Astrocyte (in vitro differentiated cells and primary cell): ENCODE data around the gene SPATA31C1. TPM values are rescaled to one million over a fixed set of nuclear protein-coding genes. Genes with fewer than 3 reads are reported as not detected.

Source experiments
- DNase-seq: peaks from one replicate; pipeline ENCODE4 v3.0.0-alpha.2; 2010; ENCODE audit warnings: low read depth
- FAIRE-seq: peaks from 2 replicates; lab custom pipeline; 2011; peaks lifted over from hg19 to GRCh38; lab: Jason Lieb, UNC
- H2AFZ ChIP-seq: 2 replicates; pipeline ENCODE4 v1.6.0; 2012; ENCODE audit warnings: low read depth, low read length, inconsistent platforms
- H3K27ac ChIP-seq: 2 replicates; pipeline ENCODE4 v1.5.1; 2011; ENCODE audit warnings: low read depth, low read length, inconsistent platforms
- H3K27me3 ChIP-seq: 2 replicates; pipeline ENCODE4 v1.6.0; 2011; ENCODE audit warnings: low read length, inconsistent platforms; ENCODE audit not compliant: insufficient read depth
- H3K36me3 ChIP-seq: 2 replicates; pipeline ENCODE4 v1.5.1; 2011; ENCODE audit warnings: low read length, inconsistent platforms; ENCODE audit not compliant: insufficient read depth
- H3K4me1 ChIP-seq: 2 replicates; pipeline ENCODE4 v1.5.1; 2011; ENCODE audit warnings: low read length, inconsistent platforms; ENCODE audit not compliant: insufficient read depth
- H3K4me2 ChIP-seq: 2 replicates; pipeline ENCODE4 v1.6.0; 2012; ENCODE audit warnings: low read length, inconsistent platforms
- H3K4me3 ChIP-seq: 2 replicates; pipeline ENCODE4 v1.5.1; 2011; ENCODE audit warnings: low read depth, mild to moderate bottlenecking, low read length, inconsistent platforms; ENCODE audit not compliant: insufficient read depth
- H3K79me2 ChIP-seq: 2 replicates; pipeline ENCODE4 v1.6.0; 2012; ENCODE audit warnings: mild to moderate bottlenecking, low read length, inconsistent platforms; ENCODE audit not compliant: insufficient read depth
- H3K9ac ChIP-seq: 2 replicates; pipeline ENCODE4 v1.6.0; 2012; ENCODE audit warnings: mild to moderate bottlenecking, low read length, inconsistent platforms
- H3K9me3 ChIP-seq: 2 replicates; pipeline ENCODE4 v1.5.1; 2012; ENCODE audit warnings: low read depth, mild to moderate bottlenecking, low read length, inconsistent platforms; ENCODE audit not compliant: insufficient read depth
- H4K20me1 ChIP-seq: 2 replicates; pipeline ENCODE4 v1.6.0; 2012; ENCODE audit warnings: low read length, inconsistent platforms; ENCODE audit not compliant: insufficient read depth
- H3K27ac Mint-ChIP-seq: one replicate; pipeline ENCODE4 v1.8.0; 2021; ENCODE audit warnings: mild to moderate bottlenecking, mixed read lengths; ENCODE audit not compliant: unreplicated experiment
- H3K27me3 Mint-ChIP-seq: one replicate; pipeline ENCODE4 v1.8.0; 2021; ENCODE audit warnings: low read depth, mixed read lengths; ENCODE audit not compliant: unreplicated experiment
- H3K36me3 Mint-ChIP-seq: one replicate; pipeline ENCODE4 v1.8.0; 2021; ENCODE audit warnings: low read depth, mixed read lengths; ENCODE audit not compliant: unreplicated experiment
- H3K4me1 Mint-ChIP-seq: one replicate; pipeline ENCODE4 v1.8.0; 2021; ENCODE audit warnings: low read depth, mixed read lengths; ENCODE audit not compliant: unreplicated experiment
- H3K4me3 Mint-ChIP-seq: one replicate; pipeline ENCODE4 v1.8.0; 2021; ENCODE audit warnings: mild to moderate bottlenecking, moderate library complexity, mixed read lengths; ENCODE audit not compliant: unreplicated experiment
- H3K9me3 Mint-ChIP-seq: one replicate; pipeline ENCODE4 v1.8.0; 2021; ENCODE audit warnings: mild to moderate bottlenecking, mixed read lengths; ENCODE audit not compliant: unreplicated experiment
- CTCF ChIP-seq: IDR thresholded peaks from 2 replicates; pipeline ENCODE4 v1.5.1; 2011; ENCODE audit warnings: low read depth, mild to moderate bottlenecking, inconsistent platforms, low read length, moderate library complexity; ENCODE audit not compliant: insufficient read depth
- EZH2 ChIP-seq: IDR thresholded peaks from 2 replicates; pipeline ENCODE4 v1.6.1; 2012; ENCODE audit warnings: mild to moderate bottlenecking, low read length, inconsistent platforms; ENCODE audit not compliant: insufficient read depth
- total RNA-seq: library from RNA; stranded (reverse); gene quantifications from 2 replicates; pipeline ENCODE4 v1.2.1, GENCODE V29; 2021

SPATA31C1 gene
- total RNA-seq, 1 donor from 2014 or later, result not detected

DNA sequence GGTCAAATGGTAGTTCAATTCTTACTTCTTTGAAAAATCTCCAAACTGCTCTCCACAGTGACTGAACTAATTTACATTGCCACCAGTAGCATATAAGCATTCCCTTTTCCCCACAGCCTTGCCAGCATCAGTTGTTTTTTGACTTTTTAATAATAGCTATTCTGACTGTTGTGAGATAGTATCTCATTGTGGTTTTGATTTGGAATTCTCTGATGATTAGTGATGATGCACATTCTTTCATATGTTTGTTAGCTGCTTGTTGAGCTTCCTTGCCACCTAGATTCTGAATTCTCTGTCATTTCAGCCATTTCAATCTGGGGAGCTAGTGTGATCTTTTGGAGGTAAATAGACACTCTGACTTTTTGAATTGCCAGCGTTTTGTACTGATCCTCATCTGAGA lies 32.5 kb downstream of the SPATA31C1 start:
- no peak overlapping the region for H3K27ac ChIP-seq
- Mint-ChIP-seq H3K9me3 (peaks cover 4% of the 10 kb centered on the region), H3K4me3 (no peak overlapping the region), H3K4me1 (no peaks in the 10 kb centered on the region), H3K27ac (no peak overlapping the region), H3K36me3 (no peaks in the 10 kb centered on the region), H3K27me3 (peaks cover 5% of the 10 kb centered on the region)
- H3K4me3 ChIP-seq, result no peak overlapping the region
- H3K79me2 ChIP-seq, result no peaks in the 10 kb centered on the region
- H3K4me2 ChIP-seq, result no peak overlapping the region
- no peaks in the 10 kb centered on the region for H3K36me3 ChIP-seq
- H2AFZ ChIP-seq, result no peak overlapping the region
- H4K20me1 ChIP-seq, result no peaks in the 10 kb centered on the region
- no peaks in the 10 kb centered on the region for H3K27me3 ChIP-seq
- no peak for TF ChIP-seq EZH2
- no peak for TF ChIP-seq CTCF
- no peak for FAIRE-seq
- no peaks in the 10 kb centered on the region for H3K4me1 ChIP-seq
- no peak overlapping the region for H3K9ac ChIP-seq
- no peaks in the 10 kb centered on the region for H3K9me3 ChIP-seq
- no peak for DNase-seq

GRCh38 chr9:87950765-87951488 lies 33.2 kb downstream of the SPATA31C1 start:
- Histone ChIP-seq H3K9me3 (no peaks in the 10 kb centered on the region), H3K4me2 (no peak overlapping the region), H3K27me3 (no peaks in the 10 kb centered on the region), H3K9ac (no peak overlapping the region), H4K20me1 (no peaks in the 10 kb centered on the region), H3K36me3 (no peaks in the 10 kb centered on the region), H3K4me3 (no peak overlapping the region), H2AFZ (no peak overlapping the region), H3K4me1 (no peaks in the 10 kb centered on the region), H3K27ac (no peak overlapping the region), H3K79me2 (no peaks in the 10 kb centered on the region)
- no peaks in the 10 kb centered on the region for H3K36me3 Mint-ChIP-seq
- peaks cover 4% of the 10 kb centered on the region for H3K9me3 Mint-ChIP-seq
- H3K27ac Mint-ChIP-seq, result no peak overlapping the region
- DNase-seq (no peak), FAIRE-seq (no peak)
- H3K27me3 Mint-ChIP-seq, result peaks cover 5% of the 10 kb centered on the region
- no peaks in the 10 kb centered on the region for H3K4me1 Mint-ChIP-seq
- peak; percentile 45 for TF ChIP-seq CTCF
- TF ChIP-seq EZH2, result no peak
- no peak overlapping the region for H3K4me3 Mint-ChIP-seq

DNA sequence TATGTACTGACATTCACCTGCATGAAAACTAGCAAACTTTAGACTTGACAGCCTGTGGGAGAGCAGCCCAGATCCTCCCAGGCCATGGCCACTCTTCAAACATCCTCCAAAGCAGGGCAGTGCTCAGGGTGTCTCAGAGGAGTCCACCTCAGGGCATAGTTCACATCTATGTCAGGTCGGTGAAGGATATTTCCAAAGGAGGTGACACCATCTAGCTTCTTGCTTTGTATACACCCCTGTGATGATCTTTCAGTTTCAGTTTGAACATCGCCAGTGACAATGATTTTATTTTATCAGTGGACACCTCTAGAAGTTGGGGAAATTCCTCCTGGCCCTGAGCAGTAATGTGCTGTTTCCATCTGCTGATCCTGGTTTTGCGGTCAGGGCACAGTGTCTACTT lies 36.5 kb downstream of the SPATA31C1 start:
- DNase-seq (no peak), FAIRE-seq (no peak)
- no peak overlapping the region for H3K4me3 Mint-ChIP-seq
- Histone ChIP-seq H3K4me2 (no peak overlapping the region), H3K9me3 (peaks cover under 1% of the 10 kb centered on the region), H3K79me2 (no peaks in the 10 kb centered on the region), H3K9ac (no peak overlapping the region), H4K20me1 (no peaks in the 10 kb centered on the region), H3K4me1 (no peaks in the 10 kb centered on the region), H3K27me3 (peaks cover 2% of the 10 kb centered on the region), H3K4me3 (no peak overlapping the region), H3K36me3 (no peaks in the 10 kb centered on the region), H2AFZ (no peak overlapping the region), H3K27ac (no peak overlapping the region)
- TF ChIP-seq EZH2, result no peak
- TF ChIP-seq CTCF, result no peak
- H3K4me1 Mint-ChIP-seq, result no peaks in the 10 kb centered on the region
- no peaks in the 10 kb centered on the region for H3K36me3 Mint-ChIP-seq
- H3K27me3 Mint-ChIP-seq, result peaks cover 4% of the 10 kb centered on the region
- H3K9me3 Mint-ChIP-seq, result peaks cover 5% of the 10 kb centered on the region
- no peak overlapping the region for H3K27ac Mint-ChIP-seq
